SU-DHL-6 (cell line): ENCODE data around the gene NAAA.

ENCODE experiments used
- CTCF ChIP-seq: fragments of 200-600 bp; sonication (generic); IDR thresholded peaks from one replicate; pipeline ENCODE4 v1.5.1; 2017; ENCODE audit warnings: antibody characterized with exemption, mild to moderate bottlenecking, low read length, moderate library complexity; ENCODE audit not compliant: insufficient read depth, poor library complexity, severe bottlenecking
- EZH2phosphoT487 ChIP-seq: fragments of 200-600 bp; sonication (generic), shearing (Covaris generic); conservative IDR thresholded peaks from 2 replicates; pipeline ENCODE4 v1.6.1; 2018; ENCODE audit warnings: mild to moderate bottlenecking, antibody characterized with exemption, low read length, moderate library complexity, mixed read lengths

- no peak for TF ChIP-seq CTCF
- TF ChIP-seq EZH2phosphoT487: no peak
Measured at GRCh38 chr4:75876218-75876617, 64.6 kb downstream of the NAAA start.
